ENCODE data around the gene FAM227B. TPM values are rescaled to one million over a fixed set of nuclear protein-coding genes. Genes with fewer than 3 reads are reported as not detected.

FAM227B gene
- total RNA-seq, 4 donors from 2014 or later = 13.3 to 16.7 (median 15.2) TPM

DNA sequence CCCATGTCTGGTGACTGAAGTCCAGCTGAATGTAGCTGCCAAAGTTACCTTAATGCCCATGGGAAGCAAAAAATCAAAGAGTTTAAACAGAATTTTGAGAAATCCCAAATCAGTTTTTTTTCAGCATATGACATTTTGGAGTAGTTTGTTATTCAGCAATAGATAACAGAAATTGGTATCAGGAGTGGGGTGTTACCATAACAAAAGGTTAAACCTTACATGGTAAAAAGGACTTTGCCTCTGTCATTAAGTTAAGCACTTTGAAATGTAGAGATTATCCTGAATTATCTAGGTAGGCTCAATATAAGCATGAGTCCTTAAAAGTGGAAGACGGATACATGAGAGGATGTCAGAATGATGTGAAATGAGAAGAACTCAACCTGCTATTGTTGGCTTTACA is 32.3 kb upstream of the FAM227B start:
- 98% methylated on average over 1 of the region's 1 CpG for WGBS, 2 donors
- H3K36me3 ChIP-seq = no peaks in the 10 kb centered on the region
- peaks cover 0 to 8% of the 10 kb centered on the region in 2 donors for H3K4me1 ChIP-seq
- TF ChIP-seq, protein P1, sequence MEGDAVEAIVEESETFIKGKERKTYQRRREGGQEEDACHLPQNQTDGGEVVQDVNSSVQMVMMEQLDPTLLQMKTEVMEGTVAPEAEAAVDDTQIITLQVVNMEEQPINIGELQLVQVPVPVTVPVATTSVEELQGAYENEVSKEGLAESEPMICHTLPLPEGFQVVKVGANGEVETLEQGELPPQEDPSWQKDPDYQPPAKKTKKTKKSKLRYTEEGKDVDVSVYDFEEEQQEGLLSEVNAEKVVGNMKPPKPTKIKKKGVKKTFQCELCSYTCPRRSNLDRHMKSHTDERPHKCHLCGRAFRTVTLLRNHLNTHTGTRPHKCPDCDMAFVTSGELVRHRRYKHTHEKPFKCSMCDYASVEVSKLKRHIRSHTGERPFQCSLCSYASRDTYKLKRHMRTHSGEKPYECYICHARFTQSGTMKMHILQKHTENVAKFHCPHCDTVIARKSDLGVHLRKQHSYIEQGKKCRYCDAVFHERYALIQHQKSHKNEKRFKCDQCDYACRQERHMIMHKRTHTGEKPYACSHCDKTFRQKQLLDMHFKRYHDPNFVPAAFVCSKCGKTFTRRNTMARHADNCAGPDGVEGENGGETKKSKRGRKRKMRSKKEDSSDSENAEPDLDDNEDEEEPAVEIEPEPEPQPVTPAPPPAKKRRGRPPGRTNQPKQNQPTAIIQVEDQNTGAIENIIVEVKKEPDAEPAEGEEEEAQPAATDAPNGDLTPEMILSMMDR (IDR thresholded peaks at IDR 0.05) = no peak
- TF ChIP-seq POLR2A (IDR thresholded peaks at IDR 0.05) = no peak
- intact Hi-C loops (cut with DNase I) = no loop called here
- no peak for DNase-seq
- H3K4me3 ChIP-seq (replicated peaks in 1 of 3) = no peak overlapping the region
- H3K27me3 ChIP-seq = no peaks in the 10 kb centered on the region
- H3K9me3 ChIP-seq = no peaks in the 10 kb centered on the region
- no peak overlapping the region for H3K27ac ChIP-seq

DNA sequence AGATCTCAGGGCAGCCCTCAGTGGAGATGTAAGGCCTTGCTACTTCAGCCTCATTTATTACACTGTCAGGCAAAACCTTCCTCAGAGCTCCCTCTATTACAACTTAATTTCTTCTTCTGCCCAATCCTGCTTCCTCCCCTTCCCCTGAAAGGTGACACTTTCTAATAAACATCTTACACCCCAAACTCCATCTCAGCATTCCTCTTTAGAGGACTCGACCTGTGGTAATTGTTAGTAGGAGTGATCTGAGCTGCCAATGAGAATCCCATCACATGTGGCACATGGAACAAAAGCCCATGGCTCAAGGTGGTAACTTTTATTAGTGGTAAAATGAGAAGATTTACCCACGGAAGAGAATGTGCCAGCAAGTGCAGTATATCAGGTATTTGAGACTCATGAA is 30.1 kb upstream of the FAM227B start:
- Histone ChIP-seq H3K9me3 (no peaks in the 10 kb centered on the region), H3K27me3 (no peaks in the 10 kb centered on the region), H3K36me3 (no peaks in the 10 kb centered on the region), H3K4me1 (peaks cover 14 to 24% of the 10 kb centered on the region in 2 donors), H3K4me3 (replicated peaks in 1 of 3) (no peak overlapping the region), H3K27ac (no peak overlapping the region)
- intact Hi-C loops (cut with DNase I) = no loop called here
- no peak for DNase-seq
- TF ChIP-seq POLR2A (IDR thresholded peaks at IDR 0.05) = no peak
- TF ChIP-seq, protein P1 (IDR thresholded peaks at IDR 0.05) = no peak
- WGBS, 2 donors = 76 to 83% methylated on average over 2 of the region's 2 CpGs

DNA sequence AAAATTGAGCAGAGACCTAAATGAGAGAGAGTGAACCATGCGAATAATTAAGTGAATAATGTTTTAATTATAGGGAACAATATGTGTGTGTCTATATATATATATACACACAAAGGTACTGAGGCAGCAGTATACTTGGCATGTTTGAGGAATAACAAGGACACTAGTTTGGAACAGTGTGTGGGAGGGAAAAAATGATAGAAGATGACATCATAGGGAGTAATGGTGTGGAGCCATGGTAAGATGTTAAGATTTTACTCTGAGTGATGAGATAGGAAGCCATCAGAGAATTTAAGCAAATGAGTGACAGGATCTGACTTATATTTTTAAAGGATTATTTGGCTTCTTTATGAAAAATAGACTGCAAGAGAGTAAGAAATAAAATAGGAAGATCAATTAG is 29.4 kb upstream of the FAM227B start:
- Histone ChIP-seq H3K4me1 (peaks cover 21 to 31% of the 10 kb centered on the region in 2 donors), H3K9me3 (no peaks in the 10 kb centered on the region), H3K27ac (no peak overlapping the region), H3K4me3 (replicated peaks in 1 of 3) (no peak overlapping the region), H3K36me3 (no peaks in the 10 kb centered on the region), H3K27me3 (no peaks in the 10 kb centered on the region)
- no peak for TF ChIP-seq POLR2A (IDR thresholded peaks at IDR 0.05)
- TF ChIP-seq, protein P1 (IDR thresholded peaks at IDR 0.05) = no peak
- DNase-seq = no peak
- 97 to 98% methylated on average over 1 of the region's 1 CpG for WGBS, 2 donors
- intact Hi-C loops (cut with DNase I) = no loop called here

DNA sequence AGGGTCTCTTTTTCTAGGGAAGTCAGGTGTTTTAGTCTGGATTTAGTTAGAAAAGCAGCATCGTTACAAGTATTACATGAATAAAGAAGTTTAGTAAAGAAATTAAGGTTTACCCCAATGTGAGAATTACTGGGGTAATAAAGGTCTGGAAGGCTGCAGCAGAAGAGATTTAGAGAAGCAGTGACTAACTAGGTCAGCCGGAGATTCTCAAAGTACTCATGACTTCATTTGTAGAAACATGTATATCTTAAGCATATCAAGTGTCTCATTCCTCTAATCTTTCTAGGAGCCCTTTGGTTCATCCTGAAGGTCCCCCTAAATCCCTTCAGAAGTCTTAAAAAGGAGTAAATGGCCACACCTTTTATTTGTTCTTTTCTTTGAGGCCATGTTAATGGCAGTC is 26.3 kb upstream of the FAM227B start:
- H3K27me3 ChIP-seq = no peaks in the 10 kb centered on the region
- H3K4me1 ChIP-seq = peaks cover 34 to 43% of the 10 kb centered on the region in 2 donors
- no peaks in the 10 kb centered on the region for H3K9me3 ChIP-seq
- intact Hi-C loops (cut with DNase I) = no loop called here
- no peak overlapping the region for H3K4me3 ChIP-seq (replicated peaks in 1 of 3)
- no peak for DNase-seq
- H3K27ac ChIP-seq = peak overlapping the region in 2 of 3 donors; percentile 80 to 81
- 72 to 85% methylated on average over 2 of the region's 2 CpGs for WGBS, 2 donors
- no peaks in the 10 kb centered on the region for H3K36me3 ChIP-seq
- TF ChIP-seq POLR2A (IDR thresholded peaks at IDR 0.05) = no peak

DNA sequence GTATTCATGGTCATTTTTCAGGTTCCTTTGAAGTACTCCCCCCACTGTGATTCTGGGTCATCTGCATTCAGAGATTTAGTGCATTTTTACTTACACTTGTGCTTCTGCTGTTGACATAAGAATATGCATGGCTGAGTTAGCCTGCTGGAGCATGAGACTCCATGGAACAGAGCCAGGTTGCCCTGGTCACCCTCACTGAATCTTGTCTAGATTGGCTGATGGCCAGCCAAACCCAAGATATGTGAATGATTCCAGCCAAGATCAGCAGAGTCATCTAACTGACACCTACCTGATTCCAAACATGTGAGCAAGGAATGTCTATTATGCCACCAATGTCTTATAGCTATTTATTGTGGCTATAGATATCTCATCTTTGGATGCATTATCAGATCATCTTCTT is 25.3 kb upstream of the FAM227B start:
- Histone ChIP-seq H3K9me3 (no peaks in the 10 kb centered on the region), H3K4me1 (peaks cover 34 to 43% of the 10 kb centered on the region in 2 donors), H3K27ac (peak overlapping the region; percentile 80 to 84 (median 81)), H3K27me3 (no peaks in the 10 kb centered on the region), H3K4me3 (replicated peaks in 1 of 3) (no peak overlapping the region), H3K36me3 (no peaks in the 10 kb centered on the region)
- TF ChIP-seq, protein P1 (IDR thresholded peaks at IDR 0.05) = no peak
- no peak for TF ChIP-seq POLR2A (IDR thresholded peaks at IDR 0.05)
- intact Hi-C loops (cut with DNase I) = no loop called here
- DNase-seq = peak; percentile 96 to 97

DNA sequence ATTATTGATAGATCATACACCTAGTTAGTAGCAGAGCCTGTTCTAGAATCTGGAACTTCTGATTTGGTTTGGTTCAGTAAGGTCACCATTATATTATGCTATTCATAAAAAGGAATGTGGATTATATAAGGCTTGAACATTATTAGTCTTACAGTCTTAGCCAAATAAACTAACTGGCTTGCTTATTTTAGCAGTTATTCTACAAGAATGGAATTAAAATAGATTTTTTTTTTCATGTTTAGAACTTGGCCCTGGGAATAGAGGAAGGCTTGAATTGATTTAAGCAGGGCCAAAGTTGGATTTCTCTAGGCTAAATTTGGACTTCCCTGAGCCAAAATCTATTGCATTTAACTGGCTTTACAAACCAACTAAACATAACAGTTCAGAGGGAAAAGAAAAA is 24.7 kb upstream of the FAM227B start:
- Histone ChIP-seq H3K27ac (peak overlapping the region; percentile 80 to 84 (median 81)), H3K36me3 (no peaks in the 10 kb centered on the region), H3K4me3 (replicated peaks in 1 of 3) (no peak overlapping the region), H3K9me3 (no peaks in the 10 kb centered on the region), H3K27me3 (no peaks in the 10 kb centered on the region), H3K4me1 (peaks cover 34 to 43% of the 10 kb centered on the region in 2 donors)
- no peak for TF ChIP-seq POLR2A (IDR thresholded peaks at IDR 0.05)
- TF ChIP-seq, protein P1 (IDR thresholded peaks at IDR 0.05) = no peak
- no peak for DNase-seq
- intact Hi-C loops (cut with DNase I) = no loop called here

Measured in thyroid gland (tissue), 4 donors.